ENCODE measurements around the gene RIN3.
A peak's percentile ranks its signal among the peaks of the same experiment; 100 is the strongest.

The RIN3 gene

GRCh38 chr14:92507174-92507768 lies 6.3 kb upstream of the RIN3 start:
- no peak for DNase-seq

GRCh38 chr14:92510972-92511371 lies 2.6 kb upstream of the RIN3 start:
- no peak for DNase-seq

- DNase-seq = no peak
Observed at GRCh38 chr14:92511453-92512238, 1.9 kb upstream of the RIN3 start.

- DNase-seq = no peak
Observed at GRCh38 chr14:92512807-92513203, 776 bp upstream of the RIN3 start.

GRCh38 chr14:92513966-92514843 lies 624 bp downstream of the RIN3 start:
- peak; percentile 76 for DNase-seq

GRCh38 chr14:92514844-92515514 lies 1.4 kb downstream of the RIN3 start:
- no peak for DNase-seq

- DNase-seq = no peak
Observed at GRCh38 chr14:92515546-92516343, 2.2 kb downstream of the RIN3 start.

GRCh38 chr14:92516344-92516965 lies 2.9 kb downstream of the RIN3 start:
- DNase-seq = no peak

- no peak for DNase-seq
Observed at GRCh38 chr14:92516966-92517506, 3.5 kb downstream of the RIN3 start.

GRCh38 chr14:92517761-92518160 lies 4.2 kb downstream of the RIN3 start:
- DNase-seq = no peak

GRCh38 chr14:92519246-92520101 lies 5.9 kb downstream of the RIN3 start:
- DNase-seq = no peak

GRCh38 chr14:92520102-92521057 lies 6.8 kb downstream of the RIN3 start:
- DNase-seq = no peak

- DNase-seq = no peak
Observed at GRCh38 chr14:92521058-92521415, 7.5 kb downstream of the RIN3 start.

- no peak for DNase-seq
Observed at GRCh38 chr14:92523752-92524151, 10.2 kb downstream of the RIN3 start.

- no peak for DNase-seq
Observed at GRCh38 chr14:92524602-92525185, 11.1 kb downstream of the RIN3 start.

GRCh38 chr14:92525322-92526095 lies 11.9 kb downstream of the RIN3 start:
- no peak for DNase-seq

GRCh38 chr14:92527721-92528120 lies 14.1 kb downstream of the RIN3 start:
- no peak for DNase-seq

All from right kidney (tissue), 1 donor.